Putamen (tissue), 1 donor: ENCODE results near the gene TMEM63A.
"Not testable (repeated sequence)": the region's sequence is repeated elsewhere in the genome, so short reads cannot be mapped to it uniquely, and the experiment has no call there.

Experiments
- DNase-seq: peaks from one replicate; pipeline ENCODE4 v3.0.0-alpha.2; 2016; ENCODE audit warnings: low spot score

TMEM63A gene

DNA sequence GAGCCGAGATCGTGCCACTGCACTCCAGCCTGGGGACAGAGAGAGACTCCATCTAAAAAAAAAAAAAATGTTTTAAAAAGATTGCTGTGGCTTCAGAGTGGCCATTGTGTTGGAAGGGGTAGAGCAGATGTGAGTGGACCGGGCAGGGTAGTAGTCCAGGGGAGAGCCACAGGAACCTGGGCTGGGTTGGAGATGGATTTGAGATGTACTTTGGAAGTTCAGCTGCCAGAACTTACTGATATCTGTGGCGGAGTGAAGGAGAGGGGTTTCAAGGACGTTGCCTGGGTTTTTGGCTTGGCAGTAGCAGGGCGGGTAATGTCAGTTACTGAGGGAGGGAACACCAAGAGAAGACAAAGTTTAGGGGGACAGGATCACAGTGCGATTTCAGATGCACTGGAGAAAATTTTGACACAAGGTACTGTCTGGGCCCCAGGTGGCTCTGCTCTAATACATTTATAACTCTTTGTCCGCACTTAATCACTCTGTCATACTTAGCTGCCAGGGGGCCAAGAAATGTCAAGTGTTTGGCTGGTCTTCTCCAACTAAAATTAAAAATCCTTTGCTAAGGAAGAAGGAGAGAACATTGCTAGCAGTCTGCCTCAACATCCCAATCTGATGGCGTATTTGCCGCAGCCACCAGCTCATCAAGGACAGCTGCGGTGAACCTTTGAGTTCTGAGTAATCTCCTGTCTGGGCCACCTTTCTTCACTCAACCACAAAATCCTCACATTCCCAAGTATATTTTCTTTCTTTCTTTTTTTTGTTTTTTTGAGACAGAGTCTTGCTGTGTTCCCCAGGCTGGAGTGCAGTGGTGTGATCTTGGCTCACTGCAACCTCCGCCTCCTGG lies 62.6 kb downstream of the TMEM63A start:
- DNase-seq = no peak

DNA sequence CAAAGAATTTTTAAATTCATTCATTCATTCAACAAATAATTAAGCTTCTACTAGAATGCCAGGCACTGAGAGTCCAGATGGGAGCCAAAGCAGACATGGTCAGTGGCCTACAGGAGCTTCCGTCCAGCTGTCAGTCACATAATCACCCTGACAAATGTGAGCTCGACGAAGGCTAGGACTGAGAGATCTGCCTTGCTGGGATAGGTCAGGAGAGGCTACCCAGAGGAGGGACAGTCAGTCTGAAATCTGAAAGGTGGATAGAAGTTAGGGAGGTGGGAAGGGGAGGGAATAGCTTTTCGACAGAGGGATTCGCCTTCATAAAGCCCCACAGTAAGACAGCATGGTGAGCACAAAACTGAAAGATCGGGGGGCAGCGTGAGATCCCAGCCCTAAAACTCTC lies 64.0 kb downstream of the TMEM63A start:
- DNase-seq = no peak

GRCh38 chr1:225817611-225818061 lies 64.5 kb downstream of the TMEM63A start:
- peak; percentile 86 for DNase-seq

DNA sequence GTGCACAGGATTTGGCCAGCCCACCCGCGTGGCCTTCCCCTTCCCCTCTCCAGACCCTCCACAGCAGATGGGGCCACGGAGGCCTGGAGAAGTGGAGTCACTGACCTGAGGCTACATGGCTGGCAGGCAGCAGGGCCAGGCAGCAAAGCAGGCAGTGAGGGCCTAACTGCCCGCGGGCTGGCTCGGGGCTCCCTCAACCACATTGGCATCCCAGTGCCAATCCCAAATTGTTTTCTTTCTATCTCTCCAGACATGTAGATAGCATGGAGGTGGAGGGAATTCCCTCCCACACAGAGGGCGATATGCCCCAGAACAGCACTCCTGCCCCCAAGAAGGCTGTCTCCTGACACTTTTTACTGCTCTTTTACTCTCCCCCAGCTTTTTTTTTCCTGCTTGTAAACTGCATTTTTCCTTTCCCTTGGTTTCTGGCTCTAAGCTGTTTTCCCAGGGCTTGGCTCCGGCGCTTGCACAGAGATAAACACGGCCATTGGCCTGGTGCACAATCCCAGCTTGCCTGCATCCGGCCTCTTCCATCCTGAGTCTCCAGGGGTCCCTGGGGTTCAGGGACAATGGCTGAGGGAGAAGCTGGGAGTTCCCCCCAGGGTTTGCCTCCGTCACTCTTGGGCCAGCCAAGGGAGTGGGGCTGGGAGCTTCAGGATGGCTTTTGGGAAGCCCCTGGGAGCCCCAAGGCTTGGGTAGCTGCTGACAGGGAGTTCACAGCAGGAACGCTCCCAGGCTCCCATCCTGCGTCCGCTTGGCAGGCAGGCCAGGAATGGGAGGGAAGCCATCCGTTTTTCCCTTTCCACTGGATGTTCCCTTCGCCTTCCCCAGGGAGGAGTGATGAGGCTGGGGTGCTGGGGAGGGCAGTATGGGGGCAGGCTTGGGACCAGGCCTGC lies 65.3 kb downstream of the TMEM63A start:
- peak; percentile 50 for DNase-seq

- DNase-seq = no peak
Measured at GRCh38 chr1:225815526-225816178, 66.5 kb downstream of the TMEM63A start.

GRCh38 chr1:225815090-225815489 lies 67.1 kb downstream of the TMEM63A start:
- DNase-seq = not testable (repeated sequence)

- no peak for DNase-seq
Measured at GRCh38 chr1:225814381-225814780, 67.8 kb downstream of the TMEM63A start.

GRCh38 chr1:225813214-225813964 lies 68.8 kb downstream of the TMEM63A start:
- DNase-seq = peak; percentile 38

DNA sequence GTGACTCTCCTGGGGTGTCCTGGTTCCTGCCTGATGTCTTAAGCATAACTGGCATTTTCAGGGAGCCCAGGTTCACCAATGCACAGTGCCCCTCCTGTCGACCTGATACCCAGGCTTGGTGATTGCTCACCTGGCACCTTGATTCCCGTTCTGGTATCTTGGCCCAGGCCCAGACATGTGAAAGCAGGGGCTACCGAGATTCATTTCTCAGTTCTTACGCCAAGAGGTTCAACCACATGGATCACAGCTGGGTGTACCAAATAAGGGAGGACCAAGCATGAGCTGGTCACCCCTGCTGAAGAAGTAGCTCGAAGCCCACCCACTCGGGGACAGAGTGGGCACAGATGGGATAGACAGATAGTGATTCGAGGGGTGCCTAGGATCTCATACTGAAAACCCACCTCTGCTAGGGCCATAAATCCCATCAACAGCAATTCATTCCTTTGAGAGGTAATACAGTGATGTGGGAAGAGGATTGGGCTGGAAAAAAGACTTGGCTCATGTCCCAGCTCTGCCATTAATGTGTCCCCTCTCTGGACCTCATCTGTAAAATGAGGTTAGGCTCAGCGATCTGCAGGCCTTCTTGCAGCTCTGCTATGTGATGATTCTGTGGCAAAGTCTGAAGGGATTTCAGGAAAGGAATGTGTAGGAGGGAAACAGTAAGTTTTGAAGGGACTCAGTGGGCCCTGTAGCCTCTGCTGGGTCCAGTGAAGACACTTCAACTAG lies 69.5 kb downstream of the TMEM63A start:
- DNase-seq = no peak

- no peak for DNase-seq
Measured at GRCh38 chr1:225811622-225812487, 70.3 kb downstream of the TMEM63A start.

DNA sequence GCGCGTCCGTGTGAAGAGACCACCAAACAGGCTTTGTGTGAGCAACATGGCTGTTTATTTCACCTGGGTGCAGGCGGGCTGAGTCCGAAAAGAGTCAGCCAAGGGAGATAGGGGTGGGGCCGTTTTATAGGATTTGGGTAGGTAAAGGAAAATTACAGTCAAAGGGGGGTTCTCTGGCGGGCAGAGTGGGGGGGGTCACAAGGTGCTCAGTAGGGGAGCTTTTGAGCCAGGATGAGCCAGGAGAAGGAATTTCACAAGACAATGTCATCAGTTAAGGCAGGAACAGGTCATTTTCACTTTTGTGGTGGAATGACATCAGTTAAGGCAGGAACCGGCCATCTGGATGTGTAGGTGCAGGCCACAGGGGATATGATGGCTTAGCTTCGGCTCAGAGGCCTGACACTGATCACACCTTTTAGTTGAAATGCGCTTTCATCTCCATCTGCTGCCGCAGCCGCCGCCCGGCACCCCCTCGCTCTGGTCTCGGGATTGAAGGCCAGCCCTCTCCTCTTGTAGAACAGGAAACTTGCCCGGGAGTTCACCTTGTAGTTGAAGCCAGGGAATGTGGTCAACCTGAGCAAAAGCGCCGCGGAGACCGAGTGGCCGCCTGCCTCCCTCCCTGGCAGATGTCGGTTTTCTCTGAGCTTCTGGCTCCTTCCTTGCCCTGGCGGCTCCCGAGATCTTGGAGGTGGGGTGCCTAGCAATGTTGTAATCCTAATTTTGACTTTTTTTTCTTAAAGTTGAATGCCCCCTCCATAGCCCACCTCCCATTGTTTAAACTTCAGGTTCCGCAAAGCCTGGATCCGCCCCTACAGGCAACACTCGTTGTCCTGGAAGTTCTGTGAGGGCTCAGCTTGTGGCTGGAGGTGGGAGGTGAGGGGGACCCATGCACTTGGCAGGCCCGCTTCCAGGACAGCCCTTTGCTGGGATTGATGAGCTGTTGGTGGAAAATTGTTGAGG lies 71.3 kb downstream of the TMEM63A start:
- DNase-seq = not testable (repeated sequence)

DNA sequence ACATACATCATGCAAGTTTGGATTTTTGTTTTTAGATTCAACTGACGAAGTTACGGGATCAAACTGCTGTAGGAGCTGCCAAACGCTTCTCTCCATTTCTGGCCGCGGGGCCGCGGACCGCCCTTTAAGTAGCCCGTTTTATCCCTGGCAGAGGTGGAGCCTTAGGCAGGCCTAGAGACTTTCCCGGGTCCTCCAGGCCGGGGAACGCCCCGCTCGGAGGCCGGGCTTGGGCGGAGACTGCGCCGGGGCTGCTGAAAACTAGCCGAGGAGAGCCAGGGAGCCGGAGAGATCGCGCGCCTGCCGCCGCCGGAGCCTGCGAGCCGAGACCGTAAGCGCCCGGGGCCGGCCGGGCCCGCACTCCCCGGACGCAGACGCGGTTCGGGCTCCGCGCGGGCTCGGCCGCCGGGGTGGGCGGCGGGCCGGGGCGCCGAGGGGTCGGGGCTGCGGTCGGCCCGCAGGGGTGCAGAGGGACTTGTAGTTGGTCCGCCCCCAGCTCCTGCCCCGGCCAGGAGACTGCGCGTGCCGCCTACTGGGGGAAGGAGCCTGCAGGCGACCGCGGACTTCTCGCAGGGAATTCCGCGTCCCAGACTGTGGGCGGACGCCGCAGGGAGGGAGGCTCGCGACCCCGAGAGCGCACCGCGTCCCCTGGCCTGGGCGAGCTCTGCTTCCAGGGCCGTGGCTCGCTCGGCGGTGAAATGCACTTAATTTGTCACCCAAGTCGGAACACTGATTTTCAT lies 72.2 kb downstream of the TMEM63A start, which contains the start of gene EPHX1:
TSS of gene EPHX1 (plus strand) at position 283 of the 737 bp plus-strand sequence. CDS start 18,606 bp downstream, outside the sequence.
- peak; percentile 85 for DNase-seq

DNA sequence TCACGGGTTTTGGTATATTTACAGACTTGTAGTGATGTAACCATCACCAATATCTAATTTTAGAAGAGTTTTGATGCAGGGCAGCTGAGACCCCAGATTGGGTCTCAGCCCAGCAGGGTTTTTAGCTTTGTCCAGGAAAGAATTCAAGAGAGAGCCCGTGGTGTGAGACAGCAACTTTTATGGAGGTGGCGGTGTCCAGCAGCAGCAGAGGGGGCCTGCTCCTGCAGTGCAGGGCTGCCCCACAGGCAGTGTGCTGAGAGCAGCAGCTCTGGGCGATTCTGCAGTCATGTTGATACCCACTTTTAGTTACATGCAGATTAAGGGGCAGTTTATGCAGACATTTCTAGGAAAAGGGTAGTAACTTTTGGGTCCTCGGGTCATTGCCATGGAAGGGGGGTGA lies 74.0 kb downstream of the TMEM63A start:
- DNase-seq = no peak

DNA sequence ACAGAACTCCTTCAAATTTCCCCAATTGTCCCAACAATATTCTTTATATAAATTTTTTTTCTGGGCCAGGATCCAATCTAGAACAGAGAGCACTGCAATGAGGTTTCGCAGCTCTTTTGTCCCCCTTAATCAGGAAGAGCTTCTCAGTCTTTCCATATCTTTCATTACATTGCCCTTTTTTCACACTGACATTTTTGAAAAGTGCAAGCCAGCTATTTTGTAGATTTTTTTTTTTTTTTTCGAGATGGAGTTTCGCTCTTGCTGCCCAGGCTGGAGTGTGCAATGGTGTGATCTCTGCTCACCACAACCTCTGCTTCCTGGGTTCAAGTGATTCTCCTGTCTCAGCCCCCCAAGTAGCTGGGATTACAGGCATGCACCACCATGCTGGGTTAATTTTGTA lies 75.4 kb downstream of the TMEM63A start:
- not testable (repeated sequence) for DNase-seq

- no peak for DNase-seq
Measured at GRCh38 chr1:225806249-225806648, 75.9 kb downstream of the TMEM63A start.

- DNase-seq = not testable (repeated sequence)
Measured at GRCh38 chr1:225801146-225801545, 81.0 kb downstream of the TMEM63A start.

GRCh38 chr1:225796097-225796496 lies 86.1 kb downstream of the TMEM63A start:
- DNase-seq = not testable (repeated sequence)
